ENCODE results near the gene SHISA7.

DNA sequence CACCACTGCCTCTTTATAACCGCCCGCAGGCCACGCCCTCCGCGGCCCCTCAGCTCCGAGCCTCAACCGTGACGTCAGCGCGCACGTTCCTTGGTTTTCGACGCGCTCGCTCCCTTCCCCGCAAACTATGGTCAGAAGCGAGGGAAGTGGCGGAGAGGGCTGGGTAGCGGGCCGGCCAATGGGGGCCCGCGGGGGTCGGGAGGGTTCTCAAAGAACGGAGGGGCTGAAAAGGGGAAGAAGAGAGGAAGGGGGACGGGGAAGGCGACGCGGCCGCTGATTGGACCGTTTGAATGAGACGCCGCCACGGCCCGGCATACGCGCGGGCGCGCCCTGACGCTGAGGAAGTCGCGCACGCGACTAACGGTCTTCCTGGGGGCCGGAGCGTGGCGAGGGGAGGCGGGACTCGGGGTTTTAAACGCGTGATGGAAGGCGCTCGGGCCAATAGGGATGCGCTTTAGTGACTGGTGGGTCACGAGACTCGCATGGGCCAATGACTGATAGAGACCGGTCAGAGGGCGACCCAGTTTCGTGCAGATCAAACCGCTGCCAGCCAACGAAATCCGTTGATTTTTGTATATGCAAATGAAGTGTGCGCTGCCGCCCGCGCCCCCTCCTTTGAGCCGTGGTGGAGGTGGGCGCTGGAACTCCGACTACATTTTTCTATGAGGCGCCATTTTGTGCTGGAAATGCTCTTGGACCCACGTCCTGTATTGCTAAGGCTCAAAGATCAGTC, 35.1 kb downstream of the SHISA7 start:
- TF ChIP-seq POLR2A (IDR thresholded peaks at IDR 0.05) = no peak
- TF ChIP-seq, protein P1, sequence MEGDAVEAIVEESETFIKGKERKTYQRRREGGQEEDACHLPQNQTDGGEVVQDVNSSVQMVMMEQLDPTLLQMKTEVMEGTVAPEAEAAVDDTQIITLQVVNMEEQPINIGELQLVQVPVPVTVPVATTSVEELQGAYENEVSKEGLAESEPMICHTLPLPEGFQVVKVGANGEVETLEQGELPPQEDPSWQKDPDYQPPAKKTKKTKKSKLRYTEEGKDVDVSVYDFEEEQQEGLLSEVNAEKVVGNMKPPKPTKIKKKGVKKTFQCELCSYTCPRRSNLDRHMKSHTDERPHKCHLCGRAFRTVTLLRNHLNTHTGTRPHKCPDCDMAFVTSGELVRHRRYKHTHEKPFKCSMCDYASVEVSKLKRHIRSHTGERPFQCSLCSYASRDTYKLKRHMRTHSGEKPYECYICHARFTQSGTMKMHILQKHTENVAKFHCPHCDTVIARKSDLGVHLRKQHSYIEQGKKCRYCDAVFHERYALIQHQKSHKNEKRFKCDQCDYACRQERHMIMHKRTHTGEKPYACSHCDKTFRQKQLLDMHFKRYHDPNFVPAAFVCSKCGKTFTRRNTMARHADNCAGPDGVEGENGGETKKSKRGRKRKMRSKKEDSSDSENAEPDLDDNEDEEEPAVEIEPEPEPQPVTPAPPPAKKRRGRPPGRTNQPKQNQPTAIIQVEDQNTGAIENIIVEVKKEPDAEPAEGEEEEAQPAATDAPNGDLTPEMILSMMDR (IDR thresholded peaks at IDR 0.05 in 4 of 5, conservative IDR thresholded peaks at IDR 0.05 in 1 of 5) = no peak
